ENCODE data around the gene NDUFC2. TPM values are rescaled to one million over a fixed set of nuclear protein-coding genes. Genes with fewer than 3 reads are reported as not detected.

NDUFC2 gene
- total RNA-seq, 1 experiment from 2014 or later: 425 TPM

- Histone ChIP-seq H3K4me1 (ENCODE audit: insufficient read depth, low read length, poor library complexity, severe bottlenecking) (peaks cover 18% of the 10 kb centered on the region), H3K27ac (ENCODE audit: low read depth, low read length, poor library complexity, severe bottlenecking) (no peak overlapping the region), H3K4me3 (ENCODE audit: low read depth, low read length, poor library complexity, severe bottlenecking) (no peak overlapping the region), H3K27me3 (replicated peaks; ENCODE audit: insufficient read depth, low read depth, low read length, poor library complexity) (no peaks in the 10 kb centered on the region), H3K9me3 (ENCODE audit: low read depth, low read length, poor library complexity, severe bottlenecking) (no peaks in the 10 kb centered on the region), H3K36me3 (ENCODE audit: insufficient read depth, low read length, poor library complexity, severe bottlenecking) (no peaks in the 10 kb centered on the region)
- no peak for DNase-seq (ENCODE audit: low spot score)
- POLR2A ChIA-PET (ENCODE audit: low non-redundant PET): no interaction called here
- BruUV-seq (replicated peaks): no TSS peak
- TF ChIP-seq EZH2 (IDR thresholded peaks at IDR 0.05; ENCODE audit: borderline replicate concordance, low read depth, low read length, poor library complexity, severe bottlenecking): no peak
- TF ChIP-seq CTCF (conservative IDR thresholded peaks at IDR 0.05; ENCODE audit: low read depth, low read length): no peak
- intact Hi-C loops (cut with micrococcal nuclease; ENCODE audit: unreplicated experiment): no loop called here
- CTCF ChIA-PET: no interaction called here
These were observed 41.6 kb downstream of the NDUFC2 start for GRCh38 chr11:78037825-78038620.

- Histone ChIP-seq H3K9me3 (ENCODE audit: low read depth, low read length, poor library complexity, severe bottlenecking) (no peaks in the 10 kb centered on the region), H3K36me3 (ENCODE audit: insufficient read depth, low read length, poor library complexity, severe bottlenecking) (no peaks in the 10 kb centered on the region), H3K27ac (ENCODE audit: low read depth, low read length, poor library complexity, severe bottlenecking) (no peak overlapping the region), H3K4me1 (ENCODE audit: insufficient read depth, low read length, poor library complexity, severe bottlenecking) (peaks cover 20% of the 10 kb centered on the region), H3K4me3 (ENCODE audit: low read depth, low read length, poor library complexity, severe bottlenecking) (no peak overlapping the region), H3K27me3 (replicated peaks; ENCODE audit: insufficient read depth, low read depth, low read length, poor library complexity) (no peaks in the 10 kb centered on the region)
- POLR2A ChIA-PET (ENCODE audit: low non-redundant PET): no interaction called here
- CTCF ChIA-PET: no interaction called here
- intact Hi-C loops (cut with micrococcal nuclease; ENCODE audit: unreplicated experiment): no loop called here
- no peak for DNase-seq (ENCODE audit: low spot score)
- no TSS peak for BruUV-seq (replicated peaks)
- no peak for TF ChIP-seq CTCF (conservative IDR thresholded peaks at IDR 0.05; ENCODE audit: low read depth, low read length)
- TF ChIP-seq EZH2 (IDR thresholded peaks at IDR 0.05; ENCODE audit: borderline replicate concordance, low read depth, low read length, poor library complexity, severe bottlenecking): no peak
These were observed 42.6 kb downstream of the NDUFC2 start for GRCh38 chr11:78037056-78037455.

DNA sequence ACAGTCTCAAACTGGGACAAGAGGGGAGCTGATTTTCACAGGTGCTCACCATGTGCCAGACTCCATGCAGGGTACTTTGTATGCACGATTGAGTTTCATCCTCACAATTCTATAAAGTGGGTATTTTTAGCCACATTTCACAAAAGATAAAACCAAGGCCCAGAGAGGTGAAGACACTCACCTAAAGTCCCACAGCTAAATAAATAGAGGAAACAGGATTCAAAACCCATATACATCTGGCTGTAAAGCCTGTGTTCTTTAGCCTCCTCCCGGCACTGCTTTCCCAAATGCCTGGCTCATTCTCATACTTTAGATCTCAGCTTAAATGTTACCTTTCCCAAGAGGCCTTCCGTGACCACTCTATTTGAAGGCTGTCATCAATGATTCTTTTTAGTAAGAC is 43.3 kb downstream of the NDUFC2 start:
- intact Hi-C loops (cut with micrococcal nuclease; ENCODE audit: unreplicated experiment): no loop called here
- no TSS peak for BruUV-seq (replicated peaks)
- no peak overlapping the region for H3K4me3 ChIP-seq (ENCODE audit: low read depth, low read length, poor library complexity, severe bottlenecking)
- no peak overlapping the region for H3K27ac ChIP-seq (ENCODE audit: low read depth, low read length, poor library complexity, severe bottlenecking)
- H3K9me3 ChIP-seq (ENCODE audit: low read depth, low read length, poor library complexity, severe bottlenecking): no peaks in the 10 kb centered on the region
- POLR2A ChIA-PET (ENCODE audit: low non-redundant PET): interaction anchor here (0.7 kb wide), 1 partner anchor 41 kb away, joined by 3 read pairs; no protein-coding TSS in a partner anchor
- H3K36me3 ChIP-seq (ENCODE audit: insufficient read depth, low read length, poor library complexity, severe bottlenecking): no peaks in the 10 kb centered on the region
- no peak for DNase-seq (ENCODE audit: low spot score)
- TF ChIP-seq EZH2 (IDR thresholded peaks at IDR 0.05; ENCODE audit: borderline replicate concordance, low read depth, low read length, poor library complexity, severe bottlenecking) (no peak), CTCF (conservative IDR thresholded peaks at IDR 0.05; ENCODE audit: low read depth, low read length) (no peak)
- no peaks in the 10 kb centered on the region for H3K27me3 ChIP-seq (replicated peaks; ENCODE audit: insufficient read depth, low read depth, low read length, poor library complexity)
- peaks cover 18% of the 10 kb centered on the region for H3K4me1 ChIP-seq (ENCODE audit: insufficient read depth, low read length, poor library complexity, severe bottlenecking)
- CTCF ChIA-PET: interaction anchor here (0.7 kb wide), 1 partner anchor 247 kb away, joined by 9 read pairs; no protein-coding TSS in a partner anchor

All from A673 (cell line).